CD8-positive, alpha-beta memory T cell (primary cell): Measurements from ENCODE around the gene MTR. TPM values are rescaled to one million over a fixed set of nuclear protein-coding genes. Genes with fewer than 3 reads are reported as not detected.

Source experiments
- CTCF ChIA-PET: fragments of 350-600 bp; sonication (Branson Sonifier 250); formaldehyde crosslinking; loops from one replicate; lab custom pipeline; 2021; ENCODE audit warnings: antibody characterized with exemption; lab: Charles Lee
- POLR2A ChIA-PET: fragments of 350-600 bp; sonication (Branson Sonifier 250); formaldehyde crosslinking; loops from one replicate; lab custom pipeline; 2021; ENCODE audit warnings: antibody characterized with exemption; lab: Charles Lee
- DNase-seq, 5 donors: peaks; one replicate each; pipeline versions ENCODE4 v3.0.0 to v3.0.0-alpha.2; 2020 to 2022; ENCODE audit warnings: mixed read lengths in 1 of 5
- H3K27ac ChIP-seq: one replicate; pipeline ENCODE4 v1.7.0; 2013; ENCODE audit warnings: low read depth, mild to moderate bottlenecking, low read length, moderate library complexity
- H3K27me3 ChIP-seq: 2 replicates; pipeline ENCODE4 v1.7.0; 2013; ENCODE audit warnings: low read length, mild to moderate bottlenecking; ENCODE audit not compliant: insufficient read depth, poor library complexity, severe bottlenecking
- H3K36me3 ChIP-seq: 2 replicates; pipeline ENCODE4 v1.7.0; 2013; ENCODE audit warnings: mild to moderate bottlenecking, low read length, moderate library complexity; ENCODE audit not compliant: insufficient read depth
- H3K4me1 ChIP-seq: 2 replicates; pipeline ENCODE4 v1.7.0; 2013; ENCODE audit warnings: mild to moderate bottlenecking, low read length, moderate library complexity; ENCODE audit not compliant: insufficient read depth
- H3K4me3 ChIP-seq: 2 replicates; pipeline ENCODE4 v1.7.0; 2013; ENCODE audit warnings: mild to moderate bottlenecking, low read length
- H3K9me3 ChIP-seq: 2 replicates; pipeline ENCODE4 v1.7.0; 2013; ENCODE audit warnings: mild to moderate bottlenecking, low read length
- H3K27ac Mint-ChIP-seq, 8 donors: one replicate each; pipeline ENCODE4 v1.8.0; 2020 to 2021; ENCODE audit warnings: mixed read lengths in 8 of 8, mild to moderate bottlenecking in 6 of 8, inconsistent platforms in 3 of 8, moderate library complexity in 3 of 8
- H3K27me3 Mint-ChIP-seq, 2 donors: one replicate each; pipeline ENCODE4 v1.8.0; 2020 to 2021; ENCODE audit warnings: mixed read lengths in 2 of 2, mild to moderate bottlenecking in 1 of 2, moderate library complexity in 1 of 2
- H3K36me3 Mint-ChIP-seq, 3 donors: one replicate each; pipeline ENCODE4 v1.8.0; 2020 to 2021; ENCODE audit warnings: mixed read lengths in 3 of 3, inconsistent platforms in 1 of 3, mild to moderate bottlenecking in 1 of 3
- H3K4me1 Mint-ChIP-seq, 3 donors: one replicate each; pipeline ENCODE4 v1.8.0; 2020 to 2021; ENCODE audit warnings: mixed read lengths in 3 of 3, inconsistent platforms in 1 of 3, mild to moderate bottlenecking in 1 of 3
- H3K4me3 Mint-ChIP-seq, 7 donors: one replicate each; pipeline ENCODE4 v1.8.0; 2020 to 2021; ENCODE audit warnings: mixed read lengths in 7 of 7, mild to moderate bottlenecking in 6 of 7, moderate library complexity in 4 of 7, inconsistent platforms in 2 of 7
- H3K9me3 Mint-ChIP-seq, 5 donors: one replicate each; pipeline ENCODE4 v1.8.0; 2020 to 2022; ENCODE audit warnings: mixed read lengths in 5 of 5, mild to moderate bottlenecking in 3 of 5, moderate library complexity in 2 of 5, inconsistent platforms in 1 of 5
- polyA plus RNA-seq: library from polyadenylated mRNA; unstranded; fragments of 300-500 nt; fragmentation: Illumina TruSeq; gene quantifications from one replicate; pipeline ENCODE4 v1.2.3, GENCODE V29; 2021
- total RNA-seq, 2 experiments: library from RNA; stranded (reverse); gene quantifications; one replicate each; pipeline ENCODE4 v1.2.3, GENCODE V29; 2021

MTR gene
- total and polyA plus RNA-seq, 3 experiments from 2014 or later: 21.1 to 52.8 (median 48.0) TPM

- DNase-seq: peak in 1 of 5 donors; percentile 70
- CTCF ChIA-PET: interaction anchor here (1.2 kb wide), 1 partner anchor 12 kb away, joined by 3 read pairs; no protein-coding TSS in a partner anchor
- H3K9me3 Mint-ChIP-seq: no peaks in the 10 kb centered on the region
- H3K27me3 ChIP-seq: no peaks in the 10 kb centered on the region
- H3K27ac ChIP-seq: no peak overlapping the region
- peaks cover 8% of the 10 kb centered on the region for H3K4me1 ChIP-seq
- peaks cover 59% of the 10 kb centered on the region for H3K36me3 ChIP-seq
- H3K27me3 Mint-ChIP-seq: no peaks in the 10 kb centered on the region
- H3K9me3 ChIP-seq: no peaks in the 10 kb centered on the region
- POLR2A ChIA-PET: no interaction called here
- peak overlapping the region in 3 of 8 donors; percentile 20 to 85 (median 42) for H3K27ac Mint-ChIP-seq
- H3K36me3 Mint-ChIP-seq: peaks cover 36 to 98% (median 40%) of the 10 kb centered on the region in 3 donors
- peaks cover 7 to 12% (median 11%) of the 10 kb centered on the region in 3 donors for H3K4me1 Mint-ChIP-seq
- H3K4me3 ChIP-seq: no peak overlapping the region
- H3K4me3 Mint-ChIP-seq: no peak overlapping the region
Observed at GRCh38 chr1:236861560-236862218, 66.6 kb downstream of the MTR start.

- Mint-ChIP-seq H3K4me1 (peaks cover 7 to 12% (median 11%) of the 10 kb centered on the region in 3 donors), H3K36me3 (peaks cover 35 to 98% (median 37%) of the 10 kb centered on the region in 3 donors), H3K27ac (peak overlapping the region in 3 of 8 donors; percentile 11 to 85 (median 17)), H3K27me3 (no peaks in the 10 kb centered on the region), H3K9me3 (no peaks in the 10 kb centered on the region), H3K4me3 (no peak overlapping the region)
- no peaks in the 10 kb centered on the region for H3K27me3 ChIP-seq
- H3K4me3 ChIP-seq: no peak overlapping the region
- H3K36me3 ChIP-seq: peaks cover 59% of the 10 kb centered on the region
- H3K4me1 ChIP-seq: peaks cover 8% of the 10 kb centered on the region
- ChIA-PET CTCF (interaction anchor here (1.2 to 1.3 kb wide), 2 partner anchors 13 to 15 kb away, joined by 3 read pairs; no protein-coding TSS in a partner anchor), POLR2A (no interaction called here)
- H3K27ac ChIP-seq: no peak overlapping the region
- DNase-seq: no peak
- no peaks in the 10 kb centered on the region for H3K9me3 ChIP-seq
Observed at GRCh38 chr1:236862219-236862591, 67.1 kb downstream of the MTR start.

- Histone ChIP-seq H3K9me3 (no peaks in the 10 kb centered on the region), H3K27me3 (no peaks in the 10 kb centered on the region), H3K4me1 (peaks cover 8% of the 10 kb centered on the region), H3K27ac (no peak overlapping the region), H3K36me3 (peaks cover 59% of the 10 kb centered on the region), H3K4me3 (no peak overlapping the region)
- Mint-ChIP-seq H3K27ac (peak overlapping the region in 2 of 8 donors; percentile 48), H3K9me3 (no peaks in the 10 kb centered on the region), H3K27me3 (no peaks in the 10 kb centered on the region), H3K4me3 (no peak overlapping the region), H3K4me1 (peaks cover 10 to 12% (median 11%) of the 10 kb centered on the region in 3 donors), H3K36me3 (peaks cover 35 to 98% (median 39%) of the 10 kb centered on the region in 3 donors)
- peak in 1 of 5 donors; percentile 46 for DNase-seq
- CTCF ChIA-PET: interaction anchor here (1.2 to 1.3 kb wide), 2 partner anchors 13 to 16 kb away, joined by 3 read pairs; no protein-coding TSS in a partner anchor
- POLR2A ChIA-PET: no interaction called here
Observed at GRCh38 chr1:236862615-236863211, 67.6 kb downstream of the MTR start.

- DNase-seq: no peak
- Mint-ChIP-seq H3K27ac (no peak overlapping the region), H3K4me1 (peaks cover 10 to 12% (median 11%) of the 10 kb centered on the region in 3 donors), H3K36me3 (peaks cover 27 to 93% (median 35%) of the 10 kb centered on the region in 3 donors), H3K9me3 (no peaks in the 10 kb centered on the region), H3K27me3 (no peaks in the 10 kb centered on the region), H3K4me3 (no peak overlapping the region)
- ChIA-PET CTCF (interaction anchor here (1.1 kb wide), 1 partner anchor 105 kb away, joined by 3 read pairs; no protein-coding TSS in a partner anchor), POLR2A (no interaction called here)
- H3K36me3 ChIP-seq: peaks cover 53% of the 10 kb centered on the region
- H3K27me3 ChIP-seq: no peaks in the 10 kb centered on the region
- H3K9me3 ChIP-seq: no peaks in the 10 kb centered on the region
- H3K4me1 ChIP-seq: peaks cover 8% of the 10 kb centered on the region
- no peak overlapping the region for H3K27ac ChIP-seq
- no peak overlapping the region for H3K4me3 ChIP-seq
Observed at GRCh38 chr1:236864211-236864610, 69.1 kb downstream of the MTR start.

GRCh38 chr1:236864996-236865817 is 70.1 kb downstream of the MTR start:
- ChIA-PET POLR2A (no interaction called here), CTCF (no interaction called here)
- no peaks in the 10 kb centered on the region for H3K27me3 ChIP-seq
- no peak for DNase-seq
- no peak overlapping the region for H3K27ac ChIP-seq
- peaks cover 10 to 12% (median 11%) of the 10 kb centered on the region in 3 donors for H3K4me1 Mint-ChIP-seq
- H3K27me3 Mint-ChIP-seq: no peaks in the 10 kb centered on the region
- H3K4me1 ChIP-seq: peaks cover 8% of the 10 kb centered on the region
- H3K27ac Mint-ChIP-seq: peak overlapping the region in 5 of 8 donors; percentile 1 to 49 (median 13)
- H3K4me3 Mint-ChIP-seq: no peak overlapping the region
- no peak overlapping the region for H3K4me3 ChIP-seq
- no peaks in the 10 kb centered on the region for H3K9me3 ChIP-seq
- H3K36me3 Mint-ChIP-seq: peaks cover 25 to 93% (median 36%) of the 10 kb centered on the region in 3 donors
- H3K36me3 ChIP-seq: peaks cover 60% of the 10 kb centered on the region
- no peaks in the 10 kb centered on the region for H3K9me3 Mint-ChIP-seq

- Histone ChIP-seq H3K36me3 (peaks cover 60% of the 10 kb centered on the region), H3K4me1 (peaks cover 6% of the 10 kb centered on the region), H3K4me3 (no peak overlapping the region), H3K27ac (no peak overlapping the region), H3K27me3 (no peaks in the 10 kb centered on the region), H3K9me3 (no peaks in the 10 kb centered on the region)
- Mint-ChIP-seq H3K9me3 (no peaks in the 10 kb centered on the region), H3K27me3 (no peaks in the 10 kb centered on the region), H3K4me3 (no peak overlapping the region), H3K27ac (peak overlapping the region in 4 of 8 donors; percentile 1 to 49 (median 21)), H3K36me3 (peaks cover 31 to 93% (median 42%) of the 10 kb centered on the region in 3 donors), H3K4me1 (peaks cover 10 to 12% (median 11%) of the 10 kb centered on the region in 3 donors)
- ChIA-PET CTCF (no interaction called here), POLR2A (no interaction called here)
- DNase-seq: no peak
Observed at GRCh38 chr1:236865818-236866155, 70.7 kb downstream of the MTR start.

- peaks cover 41% of the 10 kb centered on the region for H3K36me3 ChIP-seq
- Mint-ChIP-seq H3K9me3 (no peaks in the 10 kb centered on the region), H3K4me1 (peaks cover 0 to 3% (median 0%) of the 10 kb centered on the region in 3 donors), H3K27ac (no peak overlapping the region), H3K4me3 (no peak overlapping the region), H3K27me3 (no peaks in the 10 kb centered on the region), H3K36me3 (peaks cover 23 to 90% (median 44%) of the 10 kb centered on the region in 3 donors)
- H3K27me3 ChIP-seq: no peaks in the 10 kb centered on the region
- no peaks in the 10 kb centered on the region for H3K9me3 ChIP-seq
- no peak overlapping the region for H3K4me3 ChIP-seq
- no peaks in the 10 kb centered on the region for H3K4me1 ChIP-seq
- ChIA-PET CTCF (interaction anchor here (0.8 kb wide), 1 partner anchor 17 kb away, joined by 3 read pairs; no protein-coding TSS in a partner anchor), POLR2A (no interaction called here)
- DNase-seq: peak in 3 of 5 donors; percentile 7 to 45 (median 29)
- H3K27ac ChIP-seq: no peak overlapping the region
Observed at GRCh38 chr1:236868625-236869467, 73.8 kb downstream of the MTR start.
